Stomach (tissue), 4 donors: ENCODE measurements around the gene CEP41.

ENCODE experiments used
- EP300 ChIP-seq: sonication (generic); formaldehyde crosslinking; IDR thresholded peaks from one replicate; pipeline ENCODE4 v1.6.1; 2017; ENCODE audit warnings: antibody characterized with exemption
- POLR2A ChIP-seq, 4 donors: fragments of 450-650 bp; IDR thresholded peaks; one replicate each; pipeline ENCODE4 v1.6.1; 2016; ENCODE audit warnings: antibody characterized with exemption in 4 of 4, control low read depth in 2 of 4, mild to moderate bottlenecking in 1 of 4, moderate library complexity in 1 of 4
- POLR2AphosphoS5 ChIP-seq, 3 donors: sonication (generic); formaldehyde crosslinking; IDR thresholded peaks; one replicate each; pipeline ENCODE4 v1.6.1; 2016; ENCODE audit warnings: antibody characterized with exemption in 3 of 3
- TF ChIP-seq, protein P1 (sequence below), 7 experiments: fragments of 450-650 bp in 4 of 7; fragments of 200-600 bp in 3 of 7; sonication (generic) in 3 of 7; IDR thresholded peaks; one replicate each; pipeline ENCODE4 v1.5.1; 2016 to 2019; ENCODE audit warnings: antibody characterized with exemption in 7 of 7, control low read depth in 2 of 7, mild to moderate bottlenecking in 1 of 7

DNA sequence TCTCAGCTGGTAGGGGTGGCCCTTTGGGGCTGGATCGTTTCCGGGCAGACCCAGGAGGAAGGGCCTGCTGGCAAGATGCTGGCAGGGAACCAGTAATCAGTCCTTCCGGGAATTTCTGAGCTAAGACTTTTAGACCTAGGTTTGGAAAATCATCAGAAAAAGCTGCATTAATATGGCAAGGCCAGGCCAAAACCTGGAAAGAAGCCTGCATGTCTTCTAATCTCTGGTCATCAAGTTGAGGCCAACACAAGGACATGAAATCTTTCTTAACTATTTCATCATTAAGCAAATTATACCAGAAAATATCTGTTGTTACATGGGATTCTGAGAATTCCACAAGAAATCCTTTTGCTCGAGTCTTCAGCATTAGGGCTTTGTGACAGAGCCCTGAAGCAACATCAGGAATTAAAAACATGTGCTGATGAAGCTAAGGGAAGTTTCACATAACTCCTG lies 40.7 kb downstream of the CEP41 start:
- TF ChIP-seq, protein P1, sequence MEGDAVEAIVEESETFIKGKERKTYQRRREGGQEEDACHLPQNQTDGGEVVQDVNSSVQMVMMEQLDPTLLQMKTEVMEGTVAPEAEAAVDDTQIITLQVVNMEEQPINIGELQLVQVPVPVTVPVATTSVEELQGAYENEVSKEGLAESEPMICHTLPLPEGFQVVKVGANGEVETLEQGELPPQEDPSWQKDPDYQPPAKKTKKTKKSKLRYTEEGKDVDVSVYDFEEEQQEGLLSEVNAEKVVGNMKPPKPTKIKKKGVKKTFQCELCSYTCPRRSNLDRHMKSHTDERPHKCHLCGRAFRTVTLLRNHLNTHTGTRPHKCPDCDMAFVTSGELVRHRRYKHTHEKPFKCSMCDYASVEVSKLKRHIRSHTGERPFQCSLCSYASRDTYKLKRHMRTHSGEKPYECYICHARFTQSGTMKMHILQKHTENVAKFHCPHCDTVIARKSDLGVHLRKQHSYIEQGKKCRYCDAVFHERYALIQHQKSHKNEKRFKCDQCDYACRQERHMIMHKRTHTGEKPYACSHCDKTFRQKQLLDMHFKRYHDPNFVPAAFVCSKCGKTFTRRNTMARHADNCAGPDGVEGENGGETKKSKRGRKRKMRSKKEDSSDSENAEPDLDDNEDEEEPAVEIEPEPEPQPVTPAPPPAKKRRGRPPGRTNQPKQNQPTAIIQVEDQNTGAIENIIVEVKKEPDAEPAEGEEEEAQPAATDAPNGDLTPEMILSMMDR (IDR thresholded peaks at IDR 0.05) = no peak
- no peak for TF ChIP-seq EP300
- TF ChIP-seq POLR2A (IDR thresholded peaks at IDR 0.05) = no peak
- TF ChIP-seq POLR2AphosphoS5 (IDR thresholded peaks at IDR 0.05) = no peak
